Neural crest cell (in vitro differentiated cells): ENCODE results near the gene DNAH17. TPM values are rescaled to one million over a fixed set of nuclear protein-coding genes. Genes with fewer than 3 reads are reported as not detected.

Experiments used
- DNase-seq: peaks from one replicate; pipeline ENCODE4 v3.0.0; 2021; ENCODE audit warnings: low read depth, mixed read lengths, low spot score
- H3K27ac Mint-ChIP-seq: one replicate; pipeline ENCODE4 v1.8.0; 2021; ENCODE audit warnings: mild to moderate bottlenecking, mixed read lengths; ENCODE audit not compliant: unreplicated experiment
- H3K27me3 Mint-ChIP-seq: 2 replicates; pipeline ENCODE4 v1.8.0; 2021; ENCODE audit warnings: low read depth, mild to moderate bottlenecking, mixed read lengths
- H3K36me3 Mint-ChIP-seq: 2 replicates; pipeline ENCODE4 v1.8.0; 2021; ENCODE audit warnings: low read depth, mild to moderate bottlenecking, mixed read lengths
- H3K4me1 Mint-ChIP-seq: 2 replicates; pipeline ENCODE4 v1.8.0; 2021; ENCODE audit warnings: mixed read lengths
- H3K4me3 Mint-ChIP-seq: one replicate; pipeline ENCODE4 v1.8.0; 2021; ENCODE audit warnings: mild to moderate bottlenecking, mixed read lengths
- H3K9me3 Mint-ChIP-seq: 2 replicates; pipeline ENCODE4 v1.8.0; 2021; ENCODE audit warnings: mixed read lengths
- CTCF ChIP-seq: fragments of 200-600 bp; sonication (generic); conservative IDR thresholded peaks from 2 replicates; pipeline ENCODE4 v1.5.0; 2021; ENCODE audit warnings: antibody characterized with exemption, mild to moderate bottlenecking
- total RNA-seq: library from RNA; stranded (reverse); gene quantifications from 2 replicates; pipeline ENCODE4 v1.2.1, GENCODE V29; 2021

The DNAH17 gene
- total RNA-seq, 1 donor from 2014 or later, result 0.09 TPM

- Mint-ChIP-seq H3K4me3 (no peak overlapping the region), H3K4me1 (peaks cover 3% of the 10 kb centered on the region), H3K27me3 (no peaks in the 10 kb centered on the region), H3K36me3 (no peaks in the 10 kb centered on the region), H3K27ac (no peak overlapping the region), H3K9me3 (peaks cover 3% of the 10 kb centered on the region)
- DNase-seq, result no peak
- TF ChIP-seq CTCF, result no peak
Measured at GRCh38 chr17:78444392-78444791, 132.8 kb downstream of the DNAH17 start.

- DNase-seq, result no peak
- no peaks in the 10 kb centered on the region for H3K36me3 Mint-ChIP-seq
Measured at GRCh38 chr17:78442648-78443218, 134.5 kb downstream of the DNAH17 start.

GRCh38 chr17:78441271-78441971 is 135.8 kb downstream of the DNAH17 start:
- H3K9me3 Mint-ChIP-seq, result peaks cover 2% of the 10 kb centered on the region
- peaks cover 3% of the 10 kb centered on the region for H3K4me1 Mint-ChIP-seq
- H3K4me3 Mint-ChIP-seq, result no peak overlapping the region
- H3K27ac Mint-ChIP-seq, result no peak overlapping the region
- no peaks in the 10 kb centered on the region for H3K36me3 Mint-ChIP-seq
- no peak for DNase-seq
- no peaks in the 10 kb centered on the region for H3K27me3 Mint-ChIP-seq
- no peak for TF ChIP-seq CTCF

More at GRCh38 chr17:78442648-78443218, 134.5 kb downstream of the DNAH17 start:
- no peaks in the 10 kb centered on the region for H3K27me3 Mint-ChIP-seq
- H3K4me3 Mint-ChIP-seq, result no peak overlapping the region
- H3K27ac Mint-ChIP-seq, result no peak overlapping the region
- peaks cover 2% of the 10 kb centered on the region for H3K9me3 Mint-ChIP-seq
- no peak for TF ChIP-seq CTCF
- H3K4me1 Mint-ChIP-seq, result peaks cover 3% of the 10 kb centered on the region

- no peak for TF ChIP-seq CTCF
- H3K9me3 Mint-ChIP-seq, result peaks cover 2% of the 10 kb centered on the region
- H3K27ac Mint-ChIP-seq, result peak overlapping the region; percentile 57
- peaks cover 3% of the 10 kb centered on the region for H3K4me1 Mint-ChIP-seq
- no peak for DNase-seq
- no peaks in the 10 kb centered on the region for H3K36me3 Mint-ChIP-seq
- peaks cover 4% of the 10 kb centered on the region for H3K27me3 Mint-ChIP-seq
- H3K4me3 Mint-ChIP-seq, result no peak overlapping the region
Measured at GRCh38 chr17:78438694-78439325, 138.4 kb downstream of the DNAH17 start.

- Mint-ChIP-seq H3K27ac (no peak overlapping the region), H3K36me3 (no peaks in the 10 kb centered on the region), H3K27me3 (peaks cover 4% of the 10 kb centered on the region), H3K4me3 (no peak overlapping the region), H3K9me3 (peaks cover 2% of the 10 kb centered on the region), H3K4me1 (peaks cover 3% of the 10 kb centered on the region)
- TF ChIP-seq CTCF, result no peak
- no peak for DNase-seq
Measured at GRCh38 chr17:78438271-78438691, 138.9 kb downstream of the DNAH17 start.
